PC-9 (cell line): ENCODE measurements around the gene DPP10. TPM values are rescaled to one million over a fixed set of nuclear protein-coding genes. Genes with fewer than 3 reads are reported as not detected.

Source experiments
- BruUV-seq: library from RNA; stranded (reverse); fragments of 400-500 nt; replicated peaks from 2 replicates; lab custom pipeline; 2021; lab: Mats Ljungman, UMichigan
- CTCF ChIA-PET: fragments of 300-600 bp; sonication (Branson Sonifier 250); formaldehyde crosslinking; loops from one replicate; lab custom pipeline; 2022; ENCODE audit warnings: antibody characterized with exemption; lab: Charles Lee
- POLR2A ChIA-PET: fragments of 300-600 bp; sonication (Branson Sonifier 250); formaldehyde crosslinking; loops from one replicate; lab custom pipeline; 2022; ENCODE audit warnings: antibody characterized with exemption; ENCODE audit not compliant: unreplicated experiment; lab: Charles Lee
- DNase-seq, 2 experiments: peaks; one replicate each; pipeline versions ENCODE4 v3.0.0 to v3.0.0-alpha.2; 2015 to 2022; ENCODE audit warnings: mixed read lengths in 1 of 2
- H2AFZ ChIP-seq: fragments of 200-600 bp; sonication (generic); 2 replicates; pipeline ENCODE4 v1.8.1; 2017; ENCODE audit warnings: antibody characterized with exemption
- H3F3A ChIP-seq: fragments of 200-600 bp; sonication (generic); 2 replicates; pipeline ENCODE4 v1.8.1; 2017; ENCODE audit warnings: antibody characterized with exemption, mild to moderate bottlenecking, low read depth; ENCODE audit not compliant: insufficient read depth
- H3K27ac ChIP-seq: fragments of 200-600 bp; sonication (generic); 2 replicates; pipeline ENCODE4 v1.6.1; 2016; ENCODE audit warnings: mixed run types
- H3K27me3 ChIP-seq: fragments of 200-600 bp; sonication (generic); 2 replicates; pipeline ENCODE4 v1.6.1; 2016; ENCODE audit warnings: low read depth, mixed run types; ENCODE audit not compliant: insufficient read depth
- H3K36me3 ChIP-seq: fragments of 200-600 bp; sonication (generic); 2 replicates; pipeline ENCODE4 v1.6.1; 2016; ENCODE audit warnings: low read depth, mixed run types
- H3K4me1 ChIP-seq: fragments of 200-600 bp; sonication (generic); replicated peaks from 2 replicates; pipeline ENCODE4 v1.6.1; 2016; ENCODE audit warnings: mixed run types; ENCODE audit not compliant: insufficient read depth
- H3K4me2 ChIP-seq: fragments of 200-600 bp; sonication (generic); 2 replicates; pipeline ENCODE4 v1.6.1; 2017; ENCODE audit warnings: mixed run types
- H3K4me3 ChIP-seq: fragments of 200-600 bp; sonication (generic); 2 replicates; pipeline ENCODE4 v1.6.1; 2016; ENCODE audit warnings: mixed run types
- H3K79me2 ChIP-seq: fragments of 200-600 bp; sonication (generic); 2 replicates; pipeline ENCODE4 v1.6.1; 2017; ENCODE audit warnings: low read depth, mixed run types
- H3K9me2 ChIP-seq: fragments of 200-600 bp; sonication (generic); 2 replicates; pipeline ENCODE4 v1.8.1; 2017; ENCODE audit warnings: mild to moderate bottlenecking; ENCODE audit not compliant: insufficient read depth
- H3K9me3 ChIP-seq: fragments of 200-600 bp; sonication (generic); 2 replicates; pipeline ENCODE4 v1.8.1; 2016; ENCODE audit warnings: low read depth; ENCODE audit not compliant: insufficient read depth
- H4K20me1 ChIP-seq: fragments of 200-600 bp; sonication (generic); 2 replicates; pipeline ENCODE4 v1.8.1; 2017; ENCODE audit not compliant: insufficient read depth
- EZH2 ChIP-seq: fragments of 200-600 bp; sonication (generic); IDR thresholded peaks from 2 replicates; pipeline ENCODE4 v1.8.0; 2017; ENCODE audit warnings: antibody characterized with exemption, low read depth
- intact Hi-C: fragments of 100-400 bp; cut with micrococcal nuclease; formaldehyde crosslinking; loops from one replicate; pipeline ENCODE4 v1.10.0; 2022; ENCODE audit not compliant: unreplicated experiment
- total RNA-seq: library from RNA; stranded (reverse); gene quantifications from 2 replicates; pipeline ENCODE4 v1.2.3, GENCODE V29; 2021
- TF ChIP-seq, protein P1 (sequence below): fragments of 200-600 bp; sonication (generic); conservative IDR thresholded peaks from 2 replicates; pipeline ENCODE4 v1.6.1; 2017; ENCODE audit warnings: mixed run types, antibody characterized with exemption, mild to moderate bottlenecking, moderate library complexity

DPP10 gene
- total RNA-seq, 1 experiment from 2014 or later, result not detected

DNA sequence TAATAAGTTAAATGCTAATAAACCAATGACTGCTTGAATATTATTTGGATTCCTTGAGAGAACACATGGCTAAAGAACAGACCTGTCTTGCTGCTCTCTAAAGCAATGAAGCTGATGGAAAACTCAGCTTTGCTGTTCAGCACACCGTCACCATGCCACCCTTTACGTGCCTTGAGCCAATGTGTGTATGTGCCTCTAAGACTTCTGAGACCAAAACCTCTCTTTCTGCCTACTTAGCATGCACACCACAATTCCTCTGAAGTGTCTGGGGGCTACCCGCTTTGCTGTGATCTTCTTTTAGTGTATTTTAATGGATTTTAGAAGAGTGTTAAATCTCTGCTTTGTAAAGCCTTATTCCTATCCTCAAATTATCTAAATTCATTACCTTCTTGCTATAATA lies 345.0 kb downstream of the DPP10 start:
- no peak overlapping the region for H3K27ac ChIP-seq
- no peaks in the 10 kb centered on the region for H3K36me3 ChIP-seq
- no peak overlapping the region for H3K4me2 ChIP-seq
- no peaks in the 10 kb centered on the region for H3K9me2 ChIP-seq
- no peaks in the 10 kb centered on the region for H3F3A ChIP-seq
- BruUV-seq, result no TSS peak
- H3K79me2 ChIP-seq, result no peaks in the 10 kb centered on the region
- H4K20me1 ChIP-seq, result no peaks in the 10 kb centered on the region
- no peak for DNase-seq
- CTCF ChIA-PET, result no interaction called here
- POLR2A ChIA-PET, result no interaction called here
- TF ChIP-seq, protein P1, sequence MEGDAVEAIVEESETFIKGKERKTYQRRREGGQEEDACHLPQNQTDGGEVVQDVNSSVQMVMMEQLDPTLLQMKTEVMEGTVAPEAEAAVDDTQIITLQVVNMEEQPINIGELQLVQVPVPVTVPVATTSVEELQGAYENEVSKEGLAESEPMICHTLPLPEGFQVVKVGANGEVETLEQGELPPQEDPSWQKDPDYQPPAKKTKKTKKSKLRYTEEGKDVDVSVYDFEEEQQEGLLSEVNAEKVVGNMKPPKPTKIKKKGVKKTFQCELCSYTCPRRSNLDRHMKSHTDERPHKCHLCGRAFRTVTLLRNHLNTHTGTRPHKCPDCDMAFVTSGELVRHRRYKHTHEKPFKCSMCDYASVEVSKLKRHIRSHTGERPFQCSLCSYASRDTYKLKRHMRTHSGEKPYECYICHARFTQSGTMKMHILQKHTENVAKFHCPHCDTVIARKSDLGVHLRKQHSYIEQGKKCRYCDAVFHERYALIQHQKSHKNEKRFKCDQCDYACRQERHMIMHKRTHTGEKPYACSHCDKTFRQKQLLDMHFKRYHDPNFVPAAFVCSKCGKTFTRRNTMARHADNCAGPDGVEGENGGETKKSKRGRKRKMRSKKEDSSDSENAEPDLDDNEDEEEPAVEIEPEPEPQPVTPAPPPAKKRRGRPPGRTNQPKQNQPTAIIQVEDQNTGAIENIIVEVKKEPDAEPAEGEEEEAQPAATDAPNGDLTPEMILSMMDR, result no peak
- TF ChIP-seq EZH2, result no peak
- no peak overlapping the region for H3K4me3 ChIP-seq
- no peak overlapping the region for H2AFZ ChIP-seq
- peaks cover 26% of the 10 kb centered on the region for H3K27me3 ChIP-seq
- H3K4me1 ChIP-seq, result no peaks in the 10 kb centered on the region
- intact Hi-C loops, result no loop called here
- H3K9me3 ChIP-seq, result no peaks in the 10 kb centered on the region

DNA sequence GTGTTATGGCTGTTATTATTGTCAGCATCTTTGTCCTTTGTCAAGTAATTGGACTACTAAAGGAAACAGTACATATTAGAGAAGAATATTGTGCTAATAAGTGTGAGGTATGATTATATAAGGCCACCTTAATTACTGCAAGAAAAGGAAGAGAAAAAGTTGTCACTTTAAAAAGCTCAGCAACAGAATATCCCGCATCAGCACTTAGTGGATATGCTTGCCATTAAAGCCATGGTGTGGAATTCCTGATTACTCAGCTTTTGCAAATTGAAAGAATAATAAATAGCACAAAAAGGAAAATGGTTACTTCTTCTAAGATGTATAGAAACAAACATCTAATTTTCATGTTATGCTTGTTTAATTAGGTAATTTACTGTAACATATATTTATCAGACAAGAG lies 347.5 kb downstream of the DPP10 start:
- no peaks in the 10 kb centered on the region for H3K4me1 ChIP-seq
- ChIA-PET CTCF (no interaction called here), POLR2A (no interaction called here)
- TF ChIP-seq, protein P1, result no peak
- no peak for TF ChIP-seq EZH2
- H3K27me3 ChIP-seq, result peaks cover 23% of the 10 kb centered on the region; the same call in 1 of the 2 replicates
- H3K36me3 ChIP-seq, result no peaks in the 10 kb centered on the region
- no peaks in the 10 kb centered on the region for H3K9me3 ChIP-seq
- H3K79me2 ChIP-seq, result no peaks in the 10 kb centered on the region
- no peak overlapping the region for H2AFZ ChIP-seq
- no peaks in the 10 kb centered on the region for H3K9me2 ChIP-seq
- no peak overlapping the region for H3K27ac ChIP-seq
- no peaks in the 10 kb centered on the region for H4K20me1 ChIP-seq
- intact Hi-C loops, result no loop called here
- no peaks in the 10 kb centered on the region for H3F3A ChIP-seq
- no peak overlapping the region for H3K4me2 ChIP-seq
- DNase-seq, result no peak
- H3K4me3 ChIP-seq, result no peak overlapping the region
- BruUV-seq, result no TSS peak

DNA sequence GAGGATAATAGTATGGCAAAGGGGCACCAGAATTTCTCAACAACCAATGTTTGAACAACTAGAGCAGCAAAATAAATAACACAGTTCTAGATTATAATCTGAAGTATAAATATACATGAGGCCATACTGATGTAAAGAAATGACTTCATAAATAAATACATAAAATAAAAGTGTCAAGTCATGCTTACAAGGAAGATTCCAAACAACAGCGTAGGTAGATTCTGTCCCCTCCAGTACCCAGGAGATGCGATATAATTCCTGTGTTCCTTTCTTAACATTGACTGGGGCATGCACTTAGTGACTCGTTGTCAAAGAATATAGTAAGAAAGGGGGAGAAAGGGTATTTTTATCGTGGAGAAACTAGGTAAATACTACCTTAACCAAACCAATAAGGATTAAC lies 355.1 kb downstream of the DPP10 start:
- POLR2A ChIA-PET, result no interaction called here
- Histone ChIP-seq H2AFZ (no peak overlapping the region), H3K4me3 (no peak overlapping the region), H3F3A (no peaks in the 10 kb centered on the region), H3K27ac (no peak overlapping the region), H3K36me3 (no peaks in the 10 kb centered on the region), H3K4me2 (no peak overlapping the region), H3K9me2 (no peaks in the 10 kb centered on the region), H3K9me3 (no peaks in the 10 kb centered on the region), H3K4me1 (no peaks in the 10 kb centered on the region), H4K20me1 (no peaks in the 10 kb centered on the region), H3K27me3 (no peaks in the 10 kb centered on the region), H3K79me2 (no peaks in the 10 kb centered on the region)
- DNase-seq, result no peak
- TF ChIP-seq, protein P1, result no peak
- no peak for TF ChIP-seq EZH2
- intact Hi-C loops, result no loop called here
- BruUV-seq, result no TSS peak
- CTCF ChIA-PET, result no interaction called here
